Bronchial epithelial cell (primary cell): ENCODE measurements around the gene RBM19. TPM values are rescaled to one million over a fixed set of nuclear protein-coding genes. Genes with fewer than 3 reads are reported as not detected.

ENCODE experiments used
- DNase-seq: peaks from one replicate; pipeline ENCODE4 v3.0.0-alpha.2; 2010; ENCODE audit warnings: low read depth
- FAIRE-seq: peaks from 2 replicates; lab custom pipeline; 2011; peaks lifted over from hg19 to GRCh38; lab: Jason Lieb, UNC
- H3K27me3 ChIP-seq: 2 replicates; pipeline ENCODE4 v1.5.1; 2011; ENCODE audit warnings: low read length; ENCODE audit not compliant: control insufficient read depth, insufficient read depth
- H3K36me3 ChIP-seq: 2 replicates; pipeline ENCODE4 v1.5.1; 2011; ENCODE audit warnings: low read length; ENCODE audit not compliant: control insufficient read depth, insufficient read depth
- H3K4me3 ChIP-seq: 2 replicates; pipeline ENCODE4 v1.5.1; 2011; ENCODE audit warnings: mild to moderate bottlenecking, low read depth, low read length, control low read depth
- CTCF ChIP-seq: IDR thresholded peaks from 2 replicates; pipeline ENCODE4 v1.5.1; 2011; ENCODE audit warnings: mild to moderate bottlenecking, moderate library complexity, low read length, control low read depth, inconsistent platforms; ENCODE audit not compliant: insufficient read depth, severe bottlenecking
- total RNA-seq: library from RNA; depleted of rRNA; stranded (reverse); fragments of >200 nt; gene quantifications from 2 replicates; pipeline ENCODE4 v1.2.1, GENCODE V29; 2014

Gene RBM19
- total RNA-seq, 1 donor from 2014 or later, result 19.0 TPM

DNA sequence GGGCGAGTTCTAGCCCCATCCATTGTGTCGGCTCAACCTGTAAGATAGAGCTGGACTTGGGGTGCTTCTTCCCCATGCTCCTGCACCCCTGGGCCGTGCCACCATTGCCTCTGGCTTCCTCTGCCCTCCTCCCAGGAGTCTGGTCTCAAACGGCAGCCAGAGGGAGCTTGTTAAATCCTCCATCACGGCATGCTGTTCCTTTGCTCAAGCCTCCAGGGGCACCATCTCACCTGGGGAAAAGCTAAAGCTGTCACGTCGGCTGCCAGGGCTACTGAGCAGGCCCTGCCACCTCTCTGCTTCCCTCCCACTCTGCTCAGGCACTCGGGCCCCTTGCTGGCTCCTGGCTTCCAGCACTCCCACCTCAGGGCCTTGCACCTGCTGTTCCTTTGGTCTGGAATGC, 140.4 kb downstream of the RBM19 start:
- DNase-seq, result no peak
- TF ChIP-seq CTCF, result no peak
- no peaks in the 10 kb centered on the region for H3K27me3 ChIP-seq
- peaks cover 3% of the 10 kb centered on the region for H3K36me3 ChIP-seq
- no peak overlapping the region for H3K4me3 ChIP-seq
- FAIRE-seq, result no peak

DNA sequence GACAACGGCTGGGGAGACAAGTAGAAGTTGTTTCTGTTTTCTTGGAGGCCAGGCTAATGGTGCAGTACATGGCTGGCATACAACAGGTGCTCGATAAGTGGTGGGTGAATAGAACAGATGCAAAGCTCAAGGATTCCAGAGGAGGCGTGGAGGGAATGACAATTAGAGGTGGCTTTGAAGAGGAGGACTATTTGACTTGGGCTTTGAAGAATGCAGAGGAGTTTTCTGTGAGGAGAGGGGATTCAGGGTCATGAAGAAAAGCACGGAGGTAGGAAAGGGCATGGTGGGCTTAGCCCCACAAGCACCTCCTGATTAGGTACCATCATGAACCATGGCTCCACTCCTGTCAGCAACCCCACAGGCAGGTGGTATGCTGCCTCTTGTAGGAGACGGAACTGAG, 142.3 kb downstream of the RBM19 start:
- peak; percentile 90 for FAIRE-seq
- H3K4me3 ChIP-seq, result no peak overlapping the region
- TF ChIP-seq CTCF, result no peak
- peaks cover 3% of the 10 kb centered on the region for H3K36me3 ChIP-seq
- no peak for DNase-seq
- H3K27me3 ChIP-seq, result no peaks in the 10 kb centered on the region

DNA sequence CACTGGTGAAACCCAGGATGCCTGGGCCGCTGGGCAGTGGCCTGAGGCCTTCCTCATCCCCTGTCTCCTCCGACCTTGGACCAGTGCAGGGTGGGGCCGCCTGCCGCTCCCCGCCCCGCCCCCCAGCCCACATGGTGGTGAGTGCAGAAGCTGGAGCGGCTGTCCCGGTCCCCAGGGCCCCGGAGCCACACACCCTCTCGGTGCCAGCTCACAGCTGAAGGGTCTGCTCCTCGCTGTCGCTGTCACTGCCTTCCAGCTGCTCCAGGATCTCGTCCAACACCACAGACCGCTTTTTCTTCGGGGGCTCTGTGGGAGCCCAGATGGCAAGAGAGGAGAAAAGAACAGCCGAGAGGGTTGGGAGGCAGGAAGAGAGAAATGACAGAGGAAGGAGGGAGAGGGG, 143.1 kb downstream of the RBM19 start:
- H3K36me3 ChIP-seq, result peaks cover 3% of the 10 kb centered on the region
- FAIRE-seq (no peak), DNase-seq (no peak)
- no peaks in the 10 kb centered on the region for H3K27me3 ChIP-seq
- no peak overlapping the region for H3K4me3 ChIP-seq
- no peak for TF ChIP-seq CTCF

- Histone ChIP-seq H3K36me3 (peaks cover 3% of the 10 kb centered on the region), H3K4me3 (no peak overlapping the region), H3K27me3 (no peaks in the 10 kb centered on the region)
- FAIRE-seq, result no peak
- no peak for DNase-seq
- TF ChIP-seq CTCF, result no peak
These were observed 145.3 kb downstream of the RBM19 start for GRCh38 chr12:113820842-113821241.

DNA sequence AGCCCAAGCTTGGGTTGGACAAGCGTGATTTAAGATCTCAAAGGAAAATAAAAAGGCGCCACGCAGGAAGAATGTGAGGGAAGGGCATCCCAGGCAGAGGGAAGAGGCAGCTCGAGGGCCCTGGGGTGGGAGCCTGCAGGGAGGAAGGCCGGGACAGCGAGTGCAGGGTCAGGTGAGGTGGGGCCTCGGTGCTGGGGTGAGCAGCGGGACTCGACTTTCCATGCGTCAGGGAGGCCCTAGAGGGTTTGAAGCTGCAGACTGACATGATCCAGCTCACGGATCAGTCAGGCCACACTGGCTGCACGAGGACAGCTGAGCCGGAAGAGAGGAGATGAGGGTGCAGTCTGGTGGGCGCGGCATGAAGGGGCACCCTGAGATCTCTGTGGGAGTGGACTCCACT, 145.8 kb downstream of the RBM19 start:
- no peak for FAIRE-seq
- H3K27me3 ChIP-seq, result no peaks in the 10 kb centered on the region
- peaks cover 3% of the 10 kb centered on the region for H3K36me3 ChIP-seq
- no peak overlapping the region for H3K4me3 ChIP-seq
- TF ChIP-seq CTCF, result no peak
- DNase-seq, result no peak

- Histone ChIP-seq H3K27me3 (no peaks in the 10 kb centered on the region), H3K36me3 (peaks cover 3% of the 10 kb centered on the region), H3K4me3 (no peak overlapping the region)
- no peak for DNase-seq
- no peak for FAIRE-seq
- no peak for TF ChIP-seq CTCF
These were observed 146.6 kb downstream of the RBM19 start for GRCh38 chr12:113819495-113819894.
